MM.1S (cell line): Measurements from ENCODE around the gene CCDC69.

Experiments used
- EZH2phosphoT487 ChIP-seq: fragments of 300-600 bp; sonication (generic); IDR thresholded peaks from 2 replicates; pipeline ENCODE4 v1.6.1; 2018; ENCODE audit warnings: antibody characterized with exemption, low read length
- TF ChIP-seq, protein P1 (sequence below): fragments of 300-600 bp; sonication (generic); IDR thresholded peaks from 2 replicates; pipeline ENCODE4 v1.5.1; 2016; ENCODE audit warnings: antibody characterized with exemption, low read length, mixed read lengths

GRCh38 chr5:151233616-151234085 lies 9.8 kb upstream of the CCDC69 start:
- no peak for TF ChIP-seq EZH2phosphoT487
- TF ChIP-seq, protein P1, sequence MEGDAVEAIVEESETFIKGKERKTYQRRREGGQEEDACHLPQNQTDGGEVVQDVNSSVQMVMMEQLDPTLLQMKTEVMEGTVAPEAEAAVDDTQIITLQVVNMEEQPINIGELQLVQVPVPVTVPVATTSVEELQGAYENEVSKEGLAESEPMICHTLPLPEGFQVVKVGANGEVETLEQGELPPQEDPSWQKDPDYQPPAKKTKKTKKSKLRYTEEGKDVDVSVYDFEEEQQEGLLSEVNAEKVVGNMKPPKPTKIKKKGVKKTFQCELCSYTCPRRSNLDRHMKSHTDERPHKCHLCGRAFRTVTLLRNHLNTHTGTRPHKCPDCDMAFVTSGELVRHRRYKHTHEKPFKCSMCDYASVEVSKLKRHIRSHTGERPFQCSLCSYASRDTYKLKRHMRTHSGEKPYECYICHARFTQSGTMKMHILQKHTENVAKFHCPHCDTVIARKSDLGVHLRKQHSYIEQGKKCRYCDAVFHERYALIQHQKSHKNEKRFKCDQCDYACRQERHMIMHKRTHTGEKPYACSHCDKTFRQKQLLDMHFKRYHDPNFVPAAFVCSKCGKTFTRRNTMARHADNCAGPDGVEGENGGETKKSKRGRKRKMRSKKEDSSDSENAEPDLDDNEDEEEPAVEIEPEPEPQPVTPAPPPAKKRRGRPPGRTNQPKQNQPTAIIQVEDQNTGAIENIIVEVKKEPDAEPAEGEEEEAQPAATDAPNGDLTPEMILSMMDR, result no peak
